ENCODE results near the gene DHX30.

DNA sequence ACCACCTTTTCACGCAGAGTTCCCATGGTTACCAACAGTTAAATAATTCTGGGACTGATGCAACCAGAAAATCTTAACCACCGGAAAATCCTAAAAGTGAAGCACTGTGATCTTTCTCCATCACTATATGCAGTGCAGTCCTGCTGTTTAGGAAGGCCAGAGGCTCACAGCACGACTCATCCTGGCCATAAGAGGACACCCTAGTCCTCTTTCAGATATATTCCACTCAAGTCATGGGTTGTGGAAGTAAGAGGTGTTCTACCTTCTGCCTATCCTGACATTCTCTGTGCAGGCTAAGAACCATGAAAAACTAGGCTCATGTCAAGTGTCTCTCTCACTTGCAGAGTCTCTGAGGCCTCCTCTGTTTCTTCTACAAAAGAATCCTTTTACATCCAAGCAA, 67.2 kb downstream of the DHX30 start:
- TF ChIP-seq POLR2A (IDR thresholded peaks at IDR 0.05) (no peak), EP300 (IDR thresholded peaks at IDR 0.05) (no peak)
- TF ChIP-seq, protein P1, sequence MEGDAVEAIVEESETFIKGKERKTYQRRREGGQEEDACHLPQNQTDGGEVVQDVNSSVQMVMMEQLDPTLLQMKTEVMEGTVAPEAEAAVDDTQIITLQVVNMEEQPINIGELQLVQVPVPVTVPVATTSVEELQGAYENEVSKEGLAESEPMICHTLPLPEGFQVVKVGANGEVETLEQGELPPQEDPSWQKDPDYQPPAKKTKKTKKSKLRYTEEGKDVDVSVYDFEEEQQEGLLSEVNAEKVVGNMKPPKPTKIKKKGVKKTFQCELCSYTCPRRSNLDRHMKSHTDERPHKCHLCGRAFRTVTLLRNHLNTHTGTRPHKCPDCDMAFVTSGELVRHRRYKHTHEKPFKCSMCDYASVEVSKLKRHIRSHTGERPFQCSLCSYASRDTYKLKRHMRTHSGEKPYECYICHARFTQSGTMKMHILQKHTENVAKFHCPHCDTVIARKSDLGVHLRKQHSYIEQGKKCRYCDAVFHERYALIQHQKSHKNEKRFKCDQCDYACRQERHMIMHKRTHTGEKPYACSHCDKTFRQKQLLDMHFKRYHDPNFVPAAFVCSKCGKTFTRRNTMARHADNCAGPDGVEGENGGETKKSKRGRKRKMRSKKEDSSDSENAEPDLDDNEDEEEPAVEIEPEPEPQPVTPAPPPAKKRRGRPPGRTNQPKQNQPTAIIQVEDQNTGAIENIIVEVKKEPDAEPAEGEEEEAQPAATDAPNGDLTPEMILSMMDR (IDR thresholded peaks at IDR 0.05), result no peak
